ENCODE data around the gene MRC2. TPM values are rescaled to one million over a fixed set of nuclear protein-coding genes. Genes with fewer than 3 reads are reported as not detected.

MRC2 gene
- polyA plus RNA-seq, 2 of the 4 experiments (the other 2 are of a cell fraction), result 20.2 to 57.3 TPM

GRCh38 chr17:62687997-62688396 is 60.5 kb downstream of the MRC2 start:
- H3K4me3 ChIP-seq, result no peak overlapping the region
- ChIA-PET POLR2A (no interaction called here), CTCF (interaction anchor here (11.7 kb wide), 1 partner anchor 10 kb away, joined by 178 read pairs; no protein-coding TSS in a partner anchor)
- no peak for FAIRE-seq
- TF ChIP-seq PHF8 (IDR thresholded peaks at IDR 0.05; ENCODE audit: borderline replicate concordance, low read depth), result no peak
- TF ChIP-seq, protein P1, sequence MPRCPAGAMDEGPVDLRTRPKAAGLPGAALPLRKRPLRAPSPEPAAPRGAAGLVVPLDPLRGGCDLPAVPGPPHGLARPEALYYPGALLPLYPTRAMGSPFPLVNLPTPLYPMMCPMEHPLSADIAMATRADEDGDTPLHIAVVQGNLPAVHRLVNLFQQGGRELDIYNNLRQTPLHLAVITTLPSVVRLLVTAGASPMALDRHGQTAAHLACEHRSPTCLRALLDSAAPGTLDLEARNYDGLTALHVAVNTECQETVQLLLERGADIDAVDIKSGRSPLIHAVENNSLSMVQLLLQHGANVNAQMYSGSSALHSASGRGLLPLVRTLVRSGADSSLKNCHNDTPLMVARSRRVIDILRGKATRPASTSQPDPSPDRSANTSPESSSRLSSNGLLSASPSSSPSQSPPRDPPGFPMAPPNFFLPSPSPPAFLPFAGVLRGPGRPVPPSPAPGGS (IDR thresholded peaks at IDR 0.05), result no peak
- TF ChIP-seq ATOH8 (CRISPR knock-in tag; IDR thresholded peaks at IDR 0.05; ENCODE audit: low read depth), result no peak
- TF ChIP-seq SREBF2 (IDR thresholded peaks at IDR 0.05), result no peak
- no peak for TF ChIP-seq JUN (IDR thresholded peaks at IDR 0.05)
- no peak for TF ChIP-seq HOXB5 (CRISPR knock-in tag; IDR thresholded peaks at IDR 0.05)
- no peak for TF ChIP-seq CBX8 (IDR thresholded peaks at IDR 0.05)
- TF ChIP-seq, protein P2, sequence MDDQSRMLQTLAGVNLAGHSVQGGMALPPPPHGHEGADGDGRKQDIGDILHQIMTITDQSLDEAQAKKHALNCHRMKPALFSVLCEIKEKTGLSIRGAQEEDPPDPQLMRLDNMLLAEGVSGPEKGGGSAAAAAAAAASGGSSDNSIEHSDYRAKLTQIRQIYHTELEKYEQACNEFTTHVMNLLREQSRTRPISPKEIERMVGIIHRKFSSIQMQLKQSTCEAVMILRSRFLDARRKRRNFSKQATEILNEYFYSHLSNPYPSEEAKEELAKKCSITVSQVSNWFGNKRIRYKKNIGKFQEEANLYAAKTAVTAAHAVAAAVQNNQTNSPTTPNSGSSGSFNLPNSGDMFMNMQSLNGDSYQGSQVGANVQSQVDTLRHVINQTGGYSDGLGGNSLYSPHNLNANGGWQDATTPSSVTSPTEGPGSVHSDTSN (IDR thresholded peaks at IDR 0.05), result no peak
- TF ChIP-seq, protein P3, sequence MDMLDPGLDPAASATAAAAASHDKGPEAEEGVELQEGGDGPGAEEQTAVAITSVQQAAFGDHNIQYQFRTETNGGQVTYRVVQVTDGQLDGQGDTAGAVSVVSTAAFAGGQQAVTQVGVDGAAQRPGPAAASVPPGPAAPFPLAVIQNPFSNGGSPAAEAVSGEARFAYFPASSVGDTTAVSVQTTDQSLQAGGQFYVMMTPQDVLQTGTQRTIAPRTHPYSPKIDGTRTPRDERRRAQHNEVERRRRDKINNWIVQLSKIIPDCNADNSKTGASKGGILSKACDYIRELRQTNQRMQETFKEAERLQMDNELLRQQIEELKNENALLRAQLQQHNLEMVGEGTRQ (IDR thresholded peaks at IDR 0.05), result no peak
- no peak for TF ChIP-seq RAD21 (conservative IDR thresholded peaks at IDR 0.05 in 1 of 2, IDR thresholded peaks at IDR 0.05 in 1 of 2)
- no peak for TF ChIP-seq FOSL2 (IDR thresholded peaks at IDR 0.05)
- no peak for TF ChIP-seq FOSL2 (CRISPR knock-in tag; IDR thresholded peaks at IDR 0.05)
- TF ChIP-seq NR3C1 (IDR thresholded peaks at IDR 0.05), result no peak
- no peak for TF ChIP-seq NPAS2 (CRISPR knock-in tag; IDR thresholded peaks at IDR 0.05; ENCODE audit: borderline replicate concordance)
- no peak for TF ChIP-seq EHF (CRISPR knock-in tag; IDR thresholded peaks at IDR 0.05)
- WGBS (ENCODE audit: missing lambda C conversion rate), result 98% methylated on average over 4 of the region's 4 CpGs
- peaks cover 3% of the 10 kb centered on the region; the same call in 1 of the 3 replicates for H3K4me1 ChIP-seq
- no peak overlapping the region for H3K27ac ChIP-seq
- DNase-seq (ENCODE audit: low read depth in 1 of 2, low spot score in 1 of 2), result no peak
- no peak overlapping the region for H3K4me2 ChIP-seq
- no peaks in the 10 kb centered on the region for H3K9me3 ChIP-seq
- ATAC-seq, result no peak

- TF ChIP-seq ELK1 (IDR thresholded peaks at IDR 0.05; ENCODE audit: low read depth, low read length) (no peak), HDAC2 (IDR thresholded peaks at IDR 0.05) (no peak), SMC3 (IDR thresholded peaks at IDR 0.05) (no peak), RAD21 (conservative IDR thresholded peaks at IDR 0.05 in 1 of 2, IDR thresholded peaks at IDR 0.05 in 1 of 2) (no peak), NR3C1 (IDR thresholded peaks at IDR 0.05) (no peak), ESRRA (IDR thresholded peaks at IDR 0.05; ENCODE audit: borderline replicate concordance, low read length) (no peak)
- Histone ChIP-seq H3K9me3 (no peaks in the 10 kb centered on the region), H3K4me1 (peaks cover 3% of the 10 kb centered on the region; the same call in 1 of the 3 replicates), H3K4me2 (no peak overlapping the region), H3K4me3 (no peak overlapping the region), H3K27ac (no peak overlapping the region)
- no peak for ATAC-seq
- no peak for FAIRE-seq
- DNase-seq (ENCODE audit: low read depth in 1 of 2, low spot score in 1 of 2), result no peak
- WGBS (ENCODE audit: missing lambda C conversion rate), result 77% methylated on average over 9 of the region's 11 CpGs
- POLR2A ChIA-PET, result no interaction called here
- CTCF ChIA-PET, result interaction anchor here (11.7 kb wide), 1 partner anchor 11 kb away, joined by 178 read pairs; no protein-coding TSS in a partner anchor
Measured at GRCh38 chr17:62688398-62689160, 61.1 kb downstream of the MRC2 start.

Data from A549 (cell line).